ENCODE results near the gene GRAMD1A.

GRCh38 chr19:35029737-35030256, 29.7 kb downstream of the GRAMD1A start:
- TF ChIP-seq POLR2A (IDR thresholded peaks at IDR 0.05) = no peak
- TF ChIP-seq CTCF (IDR thresholded peaks at IDR 0.05 in 4 of 5, conservative IDR thresholded peaks at IDR 0.05 in 1 of 5) = no peak

Measured in gastrocnemius medialis (tissue), 4 donors.